CD8-positive, alpha-beta memory T cell (primary cell): ENCODE data around the gene RFESD. TPM values are rescaled to one million over a fixed set of nuclear protein-coding genes. Genes with fewer than 3 reads are reported as not detected.

Experiments
- CTCF ChIA-PET: fragments of 350-600 bp; sonication (Branson Sonifier 250); formaldehyde crosslinking; loops from one replicate; lab custom pipeline; 2021; ENCODE audit warnings: antibody characterized with exemption; lab: Charles Lee
- POLR2A ChIA-PET: fragments of 350-600 bp; sonication (Branson Sonifier 250); formaldehyde crosslinking; loops from one replicate; lab custom pipeline; 2021; ENCODE audit warnings: antibody characterized with exemption; lab: Charles Lee
- DNase-seq, 5 donors: peaks; one replicate each; pipeline versions ENCODE4 v3.0.0 to v3.0.0-alpha.2; 2020 to 2022; ENCODE audit warnings: mixed read lengths in 1 of 5
- H3K27ac ChIP-seq: one replicate; pipeline ENCODE4 v1.7.0; 2013; ENCODE audit warnings: low read depth, mild to moderate bottlenecking, low read length, moderate library complexity
- H3K27me3 ChIP-seq: 2 replicates; pipeline ENCODE4 v1.7.0; 2013; ENCODE audit warnings: low read length, mild to moderate bottlenecking; ENCODE audit not compliant: insufficient read depth, poor library complexity, severe bottlenecking
- H3K36me3 ChIP-seq: 2 replicates; pipeline ENCODE4 v1.7.0; 2013; ENCODE audit warnings: mild to moderate bottlenecking, low read length, moderate library complexity; ENCODE audit not compliant: insufficient read depth
- H3K4me1 ChIP-seq: 2 replicates; pipeline ENCODE4 v1.7.0; 2013; ENCODE audit warnings: mild to moderate bottlenecking, low read length, moderate library complexity; ENCODE audit not compliant: insufficient read depth
- H3K4me3 ChIP-seq: 2 replicates; pipeline ENCODE4 v1.7.0; 2013; ENCODE audit warnings: mild to moderate bottlenecking, low read length
- H3K9me3 ChIP-seq: 2 replicates; pipeline ENCODE4 v1.7.0; 2013; ENCODE audit warnings: mild to moderate bottlenecking, low read length
- H3K27ac Mint-ChIP-seq, 8 donors: one replicate each; pipeline ENCODE4 v1.8.0; 2020 to 2021; ENCODE audit warnings: mixed read lengths in 8 of 8, mild to moderate bottlenecking in 6 of 8, inconsistent platforms in 3 of 8, moderate library complexity in 3 of 8
- H3K27me3 Mint-ChIP-seq, 2 donors: one replicate each; pipeline ENCODE4 v1.8.0; 2020 to 2021; ENCODE audit warnings: mixed read lengths in 2 of 2, mild to moderate bottlenecking in 1 of 2, moderate library complexity in 1 of 2
- H3K36me3 Mint-ChIP-seq, 3 donors: one replicate each; pipeline ENCODE4 v1.8.0; 2020 to 2021; ENCODE audit warnings: mixed read lengths in 3 of 3, inconsistent platforms in 1 of 3, mild to moderate bottlenecking in 1 of 3
- H3K4me1 Mint-ChIP-seq, 3 donors: one replicate each; pipeline ENCODE4 v1.8.0; 2020 to 2021; ENCODE audit warnings: mixed read lengths in 3 of 3, inconsistent platforms in 1 of 3, mild to moderate bottlenecking in 1 of 3
- H3K4me3 Mint-ChIP-seq, 7 donors: one replicate each; pipeline ENCODE4 v1.8.0; 2020 to 2021; ENCODE audit warnings: mixed read lengths in 7 of 7, mild to moderate bottlenecking in 6 of 7, moderate library complexity in 4 of 7, inconsistent platforms in 2 of 7
- H3K9me3 Mint-ChIP-seq, 5 donors: one replicate each; pipeline ENCODE4 v1.8.0; 2020 to 2022; ENCODE audit warnings: mixed read lengths in 5 of 5, mild to moderate bottlenecking in 3 of 5, moderate library complexity in 2 of 5, inconsistent platforms in 1 of 5
- polyA plus RNA-seq: library from polyadenylated mRNA; unstranded; fragments of 300-500 nt; fragmentation: Illumina TruSeq; gene quantifications from one replicate; pipeline ENCODE4 v1.2.3, GENCODE V29; 2021
- total RNA-seq, 2 experiments: library from RNA; stranded (reverse); gene quantifications; one replicate each; pipeline ENCODE4 v1.2.3, GENCODE V29; 2021

RFESD gene
- total and polyA plus RNA-seq, 3 experiments from 2014 or later, result 4.2 to 7.2 (median 5.4) TPM

DNA sequence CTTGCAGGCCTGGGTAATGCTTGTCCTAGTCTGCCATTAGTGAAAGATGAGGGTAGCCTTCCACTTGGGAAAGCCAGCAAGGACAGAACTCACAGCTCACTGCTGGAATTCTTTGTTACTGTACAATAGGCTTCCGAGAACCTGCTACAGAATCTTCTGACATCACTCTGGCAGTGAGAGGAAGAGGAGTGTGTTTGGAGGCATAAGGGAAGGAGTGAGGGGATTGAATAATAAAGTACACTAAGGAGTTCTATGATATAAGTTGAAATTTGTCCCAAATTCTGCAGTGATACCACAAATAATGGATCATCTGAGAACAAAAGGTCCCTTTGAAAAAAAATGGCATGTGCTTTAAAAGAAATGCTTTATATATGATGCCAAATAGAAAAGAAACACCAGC, 36.3 kb downstream of the RFESD start, which contains the start of gene SPATA9:
TSS of gene SPATA9 (minus strand) at position 101 of the 400 bp plus-strand sequence. CDS start 137 bp downstream, outside the sequence.
- peaks cover 5% of the 10 kb centered on the region for H3K27me3 ChIP-seq
- H3K36me3 ChIP-seq, result no peaks in the 10 kb centered on the region
- Mint-ChIP-seq H3K4me3 (no peak within 1 kb of the TSS), H3K27ac (peak within 1 kb of the TSS in 1 of 8 donors; percentile 3), H3K36me3 (peaks cover 0 to 3% (median 0%) of the 10 kb centered on the region in 3 donors), H3K27me3 (peaks cover 13 to 71% of the 10 kb centered on the region in 2 donors), H3K4me1 (no peaks in the 10 kb centered on the region), H3K9me3 (no peaks in the 10 kb centered on the region)
- no peaks in the 10 kb centered on the region for H3K4me1 ChIP-seq
- DNase-seq, result no peak
- CTCF ChIA-PET, result no interaction called here
- H3K4me3 ChIP-seq, result no peak within 1 kb of the TSS
- no peak within 1 kb of the TSS for H3K27ac ChIP-seq
- POLR2A ChIA-PET, result no interaction called here
- no peaks in the 10 kb centered on the region for H3K9me3 ChIP-seq

DNA sequence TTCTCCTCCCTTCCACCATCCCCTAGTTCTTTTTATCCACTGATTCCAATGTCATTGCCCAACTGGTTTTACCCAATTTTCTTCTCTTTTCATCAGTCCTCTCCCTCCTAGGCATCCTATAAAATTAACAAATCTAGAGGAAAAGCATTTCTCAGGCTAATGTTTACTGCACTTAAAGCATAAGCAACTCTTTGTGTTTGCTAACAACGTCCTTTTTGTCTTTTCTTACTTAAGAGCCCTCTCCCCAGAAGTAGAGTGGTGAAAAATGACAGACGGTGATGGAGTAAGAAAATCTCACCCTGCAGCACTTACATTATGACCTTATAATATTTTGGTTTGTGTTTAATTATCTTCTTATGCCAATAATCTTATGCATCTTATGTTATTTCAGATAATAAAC, 37.8 kb downstream of the RFESD start:
- POLR2A ChIA-PET, result no interaction called here
- peak overlapping the region in 1 of 8 donors; percentile 4 for H3K27ac Mint-ChIP-seq
- peaks cover 13 to 66% of the 10 kb centered on the region in 2 donors for H3K27me3 Mint-ChIP-seq
- no peak overlapping the region for H3K27ac ChIP-seq
- DNase-seq, result no peak
- peaks cover 0 to 2% (median 0%) of the 10 kb centered on the region in 3 donors for H3K36me3 Mint-ChIP-seq
- H3K4me1 ChIP-seq, result no peaks in the 10 kb centered on the region
- no peaks in the 10 kb centered on the region for H3K9me3 Mint-ChIP-seq
- H3K27me3 ChIP-seq, result peaks cover 5% of the 10 kb centered on the region
- no peaks in the 10 kb centered on the region for H3K9me3 ChIP-seq
- no peaks in the 10 kb centered on the region for H3K36me3 ChIP-seq
- H3K4me3 ChIP-seq, result no peak overlapping the region
- H3K4me1 Mint-ChIP-seq, result no peaks in the 10 kb centered on the region
- CTCF ChIA-PET, result no interaction called here
- no peak overlapping the region for H3K4me3 Mint-ChIP-seq

DNA sequence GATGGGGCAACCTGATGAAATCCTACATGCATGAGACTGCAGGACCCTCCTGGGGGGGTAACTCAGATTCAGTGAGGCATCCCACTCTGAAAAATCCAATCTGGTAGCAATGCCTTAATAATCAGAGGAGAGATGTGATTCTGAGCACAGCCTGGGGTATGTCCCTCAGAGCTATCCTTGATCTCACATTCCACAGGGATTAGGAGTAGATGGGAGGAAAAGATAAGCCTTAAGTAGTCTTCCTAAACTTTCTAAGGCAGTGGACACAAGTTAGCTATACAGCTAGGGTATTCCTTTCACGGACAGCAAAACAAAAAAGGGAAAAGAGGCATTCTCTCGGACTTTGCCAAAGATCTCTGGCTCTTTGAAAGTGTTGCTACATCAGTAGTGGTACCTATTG, 40.1 kb downstream of the RFESD start:
- Mint-ChIP-seq H3K27me3 (peaks cover 8 to 51% of the 10 kb centered on the region in 2 donors), H3K4me1 (no peaks in the 10 kb centered on the region), H3K4me3 (no peak overlapping the region), H3K27ac (no peak overlapping the region), H3K9me3 (no peaks in the 10 kb centered on the region), H3K36me3 (peaks cover 0 to 5% (median 0%) of the 10 kb centered on the region in 3 donors)
- no peaks in the 10 kb centered on the region for H3K9me3 ChIP-seq
- no peaks in the 10 kb centered on the region for H3K36me3 ChIP-seq
- peaks cover 5% of the 10 kb centered on the region for H3K27me3 ChIP-seq
- H3K4me1 ChIP-seq, result no peaks in the 10 kb centered on the region
- DNase-seq, result no peak
- no peak overlapping the region for H3K27ac ChIP-seq
- no peak overlapping the region for H3K4me3 ChIP-seq
- CTCF ChIA-PET, result no interaction called here
- POLR2A ChIA-PET, result no interaction called here

DNA sequence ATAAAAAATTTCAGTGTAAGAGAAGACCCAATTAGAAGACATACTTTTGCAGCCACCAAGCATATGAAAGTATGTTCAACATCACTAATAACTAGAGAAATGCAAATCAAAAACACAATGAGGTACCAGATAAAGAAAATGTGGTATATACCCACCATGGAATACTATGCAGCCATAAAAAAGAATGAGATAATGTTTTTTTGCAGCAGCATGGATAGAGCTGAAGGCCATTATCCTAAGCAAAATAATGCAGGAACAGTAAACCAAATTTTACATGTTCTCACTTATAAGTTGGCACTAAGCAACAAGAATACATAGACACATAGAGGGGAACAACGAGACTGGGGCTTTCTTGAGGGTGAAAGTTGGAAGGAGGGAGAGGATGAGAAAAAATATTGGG, 43.1 kb downstream of the RFESD start:
- H3K27me3 Mint-ChIP-seq, result peaks cover 0 to 32% of the 10 kb centered on the region in 2 donors
- no peak for DNase-seq
- Histone ChIP-seq H3K9me3 (no peaks in the 10 kb centered on the region), H3K27ac (no peak overlapping the region), H3K4me1 (no peaks in the 10 kb centered on the region), H3K4me3 (no peak overlapping the region), H3K27me3 (peaks cover 5% of the 10 kb centered on the region), H3K36me3 (no peaks in the 10 kb centered on the region)
- H3K9me3 Mint-ChIP-seq, result no peaks in the 10 kb centered on the region
- H3K4me1 Mint-ChIP-seq, result no peaks in the 10 kb centered on the region
- ChIA-PET POLR2A (no interaction called here), CTCF (no interaction called here)
- H3K27ac Mint-ChIP-seq, result no peak overlapping the region
- no peak overlapping the region for H3K4me3 Mint-ChIP-seq
- peaks cover 0 to 5% (median 0%) of the 10 kb centered on the region in 3 donors for H3K36me3 Mint-ChIP-seq

DNA sequence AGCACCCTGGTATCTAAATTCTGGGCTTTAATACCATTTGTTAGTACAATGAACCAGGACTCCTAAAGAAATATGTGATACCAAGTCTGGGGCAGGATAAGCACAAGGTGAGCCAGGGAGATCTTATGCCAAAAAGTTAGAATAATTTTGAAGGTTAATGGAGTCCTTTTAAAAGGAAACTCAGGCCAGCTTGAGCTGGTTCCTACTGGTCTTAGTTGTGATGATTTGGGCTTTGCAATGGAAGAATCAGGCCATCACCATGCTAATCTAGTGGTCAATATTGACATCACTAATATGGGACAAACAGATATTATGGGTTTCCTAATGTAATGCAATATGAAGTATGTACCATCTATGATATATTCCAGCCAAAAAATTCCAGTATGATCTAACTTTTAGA, 43.8 kb downstream of the RFESD start:
- H3K27ac Mint-ChIP-seq, result no peak overlapping the region
- no peaks in the 10 kb centered on the region for H3K9me3 Mint-ChIP-seq
- CTCF ChIA-PET, result no interaction called here
- H3K36me3 Mint-ChIP-seq, result peaks cover 0 to 5% (median 0%) of the 10 kb centered on the region in 3 donors
- no peaks in the 10 kb centered on the region for H3K4me1 Mint-ChIP-seq
- Histone ChIP-seq H3K9me3 (no peaks in the 10 kb centered on the region), H3K4me3 (no peak overlapping the region), H3K36me3 (no peaks in the 10 kb centered on the region), H3K27ac (no peak overlapping the region), H3K27me3 (peaks cover 5% of the 10 kb centered on the region), H3K4me1 (no peaks in the 10 kb centered on the region)
- no peak for DNase-seq
- H3K27me3 Mint-ChIP-seq, result peaks cover 0 to 28% of the 10 kb centered on the region in 2 donors
- POLR2A ChIA-PET, result no interaction called here
- no peak overlapping the region for H3K4me3 Mint-ChIP-seq

DNA sequence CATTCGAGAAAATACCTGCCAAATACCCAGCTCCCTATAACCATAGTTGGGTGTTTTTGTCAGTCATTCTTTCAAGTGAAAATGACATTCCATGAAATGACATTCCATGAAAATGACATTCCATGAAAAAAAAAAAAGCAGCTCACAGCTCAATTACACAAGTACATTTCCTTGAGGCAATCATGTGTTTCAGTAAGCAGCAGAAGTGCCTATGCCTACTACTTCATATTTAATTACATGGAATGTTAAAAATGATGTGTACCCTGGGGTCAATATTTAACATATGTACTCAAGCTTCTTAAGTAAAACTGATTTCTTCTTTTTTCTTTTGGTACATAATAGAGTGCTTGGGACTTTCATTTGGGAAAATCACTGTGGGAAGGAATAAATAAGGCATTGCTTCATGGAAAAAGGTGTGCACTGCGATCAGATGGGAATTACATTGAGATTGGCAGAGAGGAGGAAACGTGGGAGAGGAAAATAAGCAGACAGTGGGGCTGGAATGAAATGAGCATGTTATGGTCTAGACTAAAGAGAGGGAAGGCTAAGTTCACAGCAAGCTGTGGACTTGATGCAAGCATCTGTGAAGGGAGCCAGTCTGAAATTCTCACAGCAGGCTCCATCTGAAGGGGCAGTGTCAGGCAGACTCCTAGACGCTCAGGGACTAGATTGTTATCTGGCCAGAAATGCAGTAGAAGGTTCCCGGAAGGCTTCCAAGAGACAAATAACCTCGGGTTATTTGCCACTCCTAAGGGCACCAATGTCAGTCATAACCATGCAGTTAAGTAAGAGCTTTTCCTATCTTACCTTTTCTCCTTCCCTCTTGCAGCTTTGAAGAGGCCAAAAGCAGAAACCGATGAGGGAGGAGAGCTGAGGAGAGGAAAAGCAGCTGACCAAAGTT, 51.5 kb downstream of the RFESD start:
- no peak overlapping the region for H3K4me3 Mint-ChIP-seq
- H3K4me1 Mint-ChIP-seq, result no peaks in the 10 kb centered on the region
- no peak for DNase-seq
- H3K36me3 Mint-ChIP-seq, result no peaks in the 10 kb centered on the region
- ChIA-PET POLR2A (no interaction called here), CTCF (no interaction called here)
- no peaks in the 10 kb centered on the region for H3K9me3 ChIP-seq
- H3K27me3 Mint-ChIP-seq, result peaks cover 8 to 41% of the 10 kb centered on the region in 2 donors
- H3K27me3 ChIP-seq, result no peaks in the 10 kb centered on the region
- H3K27ac Mint-ChIP-seq, result no peak overlapping the region
- H3K27ac ChIP-seq, result peak overlapping the region; percentile 27
- H3K4me1 ChIP-seq, result no peaks in the 10 kb centered on the region
- H3K36me3 ChIP-seq, result no peaks in the 10 kb centered on the region
- H3K4me3 ChIP-seq, result no peak overlapping the region
- H3K9me3 Mint-ChIP-seq, result peaks cover 0 to 2% (median 0%) of the 10 kb centered on the region in 5 donors

DNA sequence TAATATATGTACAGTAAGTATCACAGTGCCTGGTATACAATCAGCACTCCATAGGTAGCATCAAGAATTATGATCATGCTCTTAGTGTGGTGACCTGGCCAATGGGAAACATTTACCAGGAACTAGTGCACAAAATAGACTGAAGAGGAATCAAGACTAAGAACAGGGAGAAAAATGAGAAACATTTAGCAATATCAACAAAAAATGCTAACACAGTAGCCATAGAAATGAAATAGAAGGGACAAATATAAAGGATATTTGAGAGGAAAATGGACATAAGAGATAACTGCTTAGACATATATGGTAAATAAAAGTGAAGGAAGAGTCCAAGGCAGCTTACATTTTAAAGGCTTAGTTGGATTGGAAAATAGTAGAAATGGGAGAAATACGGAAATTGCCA, 52.8 kb downstream of the RFESD start:
- H3K4me3 ChIP-seq, result no peak overlapping the region
- no peaks in the 10 kb centered on the region for H3K9me3 ChIP-seq
- H3K27ac ChIP-seq, result no peak overlapping the region
- CTCF ChIA-PET, result no interaction called here
- Mint-ChIP-seq H3K27ac (no peak overlapping the region), H3K9me3 (peaks cover 0 to 2% (median 0%) of the 10 kb centered on the region in 5 donors), H3K27me3 (peaks cover 8 to 50% of the 10 kb centered on the region in 2 donors), H3K4me3 (no peak overlapping the region), H3K36me3 (no peaks in the 10 kb centered on the region), H3K4me1 (no peaks in the 10 kb centered on the region)
- no peaks in the 10 kb centered on the region for H3K27me3 ChIP-seq
- H3K4me1 ChIP-seq, result no peaks in the 10 kb centered on the region
- H3K36me3 ChIP-seq, result no peaks in the 10 kb centered on the region
- POLR2A ChIA-PET, result no interaction called here
- DNase-seq, result no peak

DNA sequence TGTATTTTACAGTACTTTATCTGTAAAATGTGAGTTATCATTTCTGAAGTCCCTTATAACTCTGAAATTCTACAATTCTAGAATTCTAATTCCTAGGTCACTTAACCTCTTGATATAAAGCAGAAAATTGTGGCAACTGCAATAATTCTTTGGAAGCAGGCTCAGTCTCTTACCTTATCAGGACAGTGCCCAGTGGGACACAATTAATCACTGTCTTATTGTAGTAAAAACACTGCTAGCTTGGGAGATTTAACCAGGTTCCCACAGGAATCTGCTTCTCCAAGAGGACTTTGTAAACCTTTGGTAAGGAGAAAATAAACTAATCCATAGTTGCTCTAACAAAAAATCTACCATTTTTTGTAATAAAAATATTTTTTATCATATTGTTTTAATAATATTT, 54.5 kb downstream of the RFESD start:
- CTCF ChIA-PET, result no interaction called here
- POLR2A ChIA-PET, result no interaction called here
- Mint-ChIP-seq H3K27me3 (peaks cover 8 to 45% of the 10 kb centered on the region in 2 donors), H3K4me3 (no peak overlapping the region), H3K4me1 (no peaks in the 10 kb centered on the region), H3K36me3 (no peaks in the 10 kb centered on the region), H3K9me3 (peaks cover 0 to 2% (median 0%) of the 10 kb centered on the region in 5 donors), H3K27ac (no peak overlapping the region)
- H3K4me1 ChIP-seq, result no peaks in the 10 kb centered on the region
- no peaks in the 10 kb centered on the region for H3K9me3 ChIP-seq
- no peak overlapping the region for H3K4me3 ChIP-seq
- no peak for DNase-seq
- H3K27me3 ChIP-seq, result no peaks in the 10 kb centered on the region
- no peaks in the 10 kb centered on the region for H3K36me3 ChIP-seq
- H3K27ac ChIP-seq, result no peak overlapping the region
